Fibroblast of lung (primary cell): ENCODE measurements around the gene MTG2. TPM values are rescaled to one million over a fixed set of nuclear protein-coding genes. Genes with fewer than 3 reads are reported as not detected.

Experiments
- DNase-seq, 2 donors: peaks; one replicate each; pipeline versions ENCODE4 v3.0.0 to v3.0.0-alpha.2; 2010; ENCODE audit warnings: low read depth in 2 of 2
- H2AFZ ChIP-seq: 2 replicates; pipeline ENCODE4 v1.5.1; 2012; ENCODE audit warnings: low read length, control low read depth, inconsistent platforms
- H3K27ac ChIP-seq: 2 replicates; pipeline ENCODE4 v1.5.1; 2011; ENCODE audit warnings: low read length, control low read depth; ENCODE audit not compliant: insufficient read depth
- H3K27me3 ChIP-seq: 2 replicates; pipeline ENCODE4 v1.5.1; 2011; ENCODE audit warnings: mild to moderate bottlenecking, low read length; ENCODE audit not compliant: control insufficient read depth, insufficient read depth
- H3K36me3 ChIP-seq: 2 replicates; pipeline ENCODE4 v1.5.1; 2011; ENCODE audit warnings: low read length; ENCODE audit not compliant: control insufficient read depth, insufficient read depth
- H3K4me1 ChIP-seq: 2 replicates; pipeline ENCODE4 v1.5.1; 2011; ENCODE audit warnings: low read length; ENCODE audit not compliant: control insufficient read depth, insufficient read depth; ENCODE audit errors: extremely low read depth
- H3K4me2 ChIP-seq: 2 replicates; pipeline ENCODE4 v1.5.1; 2011; ENCODE audit warnings: low read length, control low read depth; ENCODE audit not compliant: insufficient read depth; ENCODE audit errors: extremely low read depth
- H3K4me3 ChIP-seq, 4 experiments: fragments of 200-600 bp in 1 of 4; sonication (generic) in 1 of 4; replicated peaks in 1 of 4; 2 replicates each; pipeline ENCODE4 v1.5.1; 2011 to 2016; ENCODE audit warnings: low read length in 4 of 4, low read depth in 3 of 4, mild to moderate bottlenecking in 3 of 4, control low read depth in 2 of 4, inconsistent platforms in 1 of 4, mixed read lengths in 1 of 4; ENCODE audit not compliant: insufficient read depth in 1 of 4; ENCODE audit errors: control extremely low read depth in 1 of 4
- H3K79me2 ChIP-seq: 2 replicates; pipeline ENCODE4 v1.5.1; 2012; ENCODE audit warnings: mild to moderate bottlenecking, low read length, inconsistent platforms; ENCODE audit not compliant: control insufficient read depth, insufficient read depth
- H3K9ac ChIP-seq: 2 replicates; pipeline ENCODE4 v1.5.1; 2011; ENCODE audit warnings: mild to moderate bottlenecking, low read length, control low read depth; ENCODE audit not compliant: insufficient read depth
- H3K9me3 ChIP-seq: 2 replicates; pipeline ENCODE4 v1.5.1; 2012; ENCODE audit warnings: low read depth, low read length; ENCODE audit not compliant: control insufficient read depth, insufficient read depth
- H4K20me1 ChIP-seq: 2 replicates; pipeline ENCODE4 v1.5.1; 2011; ENCODE audit warnings: low read length; ENCODE audit not compliant: control insufficient read depth, insufficient read depth; ENCODE audit errors: extremely low read depth
- EZH2 ChIP-seq: IDR thresholded peaks from 2 replicates; pipeline ENCODE4 v1.5.1; 2012; ENCODE audit warnings: low read length, control low read depth, mild to moderate bottlenecking; ENCODE audit errors: missing control alignments
- polyA plus RNA-seq, 2 donors: library from polyadenylated mRNA; depleted of rRNA in 1 of 2; stranded (reverse) in 1 of 2; unstranded in 1 of 2; fragments of >200 nt; gene quantifications; 2 replicates each; pipeline ENCODE4 v1.2.1, GENCODE V29; 2011 to 2012; ENCODE audit warnings: missing spikeins in 1 of 2
- total RNA-seq: library from RNA; depleted of rRNA; stranded (reverse); fragments of >200 nt; gene quantifications from 2 replicates; pipeline ENCODE4 v1.2.1, GENCODE V29; 2014
- TF ChIP-seq, protein P1 (sequence below), 2 donors: IDR thresholded peaks in 1 of 2; conservative IDR thresholded peaks in 1 of 2; 1 replicate in 1 of 2; 2 replicates in 1 of 2; pipeline ENCODE4 v1.5.1; 2011 to 2012; ENCODE audit warnings: low read length in 2 of 2, control low read depth in 1 of 2, inconsistent platforms in 1 of 2, low read depth in 1 of 2, mild to moderate bottlenecking in 1 of 2

The MTG2 gene
- total and polyA plus RNA-seq, 2 donors (not counting 1 experiment from before 2014, with no cell fraction given) = 16.5 to 17.5 TPM

DNA sequence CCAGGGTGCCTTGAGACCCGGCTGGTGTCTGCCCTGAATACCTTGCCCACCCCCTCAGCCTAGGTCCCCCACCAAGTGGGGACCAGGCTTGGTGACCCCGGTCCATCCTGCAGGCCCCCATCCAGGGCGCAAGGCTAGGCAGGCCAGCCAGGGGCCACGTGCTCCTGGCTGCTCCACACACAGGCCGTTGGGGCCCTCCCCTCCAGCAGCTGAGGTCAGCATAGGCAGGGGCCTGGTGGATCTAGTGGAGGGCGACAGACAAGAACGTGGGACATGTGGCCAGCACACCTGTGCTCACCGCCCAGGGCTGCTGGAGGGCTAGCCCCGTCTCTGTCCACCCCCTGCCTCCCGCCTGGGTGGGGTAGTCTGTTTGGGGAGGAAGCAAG is 44.8 kb downstream of the MTG2 start:
- Histone ChIP-seq H3K9ac (no peak overlapping the region), H3K79me2 (no peaks in the 10 kb centered on the region), H3K4me2 (no peak overlapping the region), H4K20me1 (no peaks in the 10 kb centered on the region), H2AFZ (no peak overlapping the region), H3K9me3 (no peaks in the 10 kb centered on the region), H3K4me1 (no peaks in the 10 kb centered on the region), H3K27ac (no peak overlapping the region), H3K36me3 (no peaks in the 10 kb centered on the region), H3K27me3 (peaks cover 11% of the 10 kb centered on the region), H3K4me3 (no peak overlapping the region)
- no peak for TF ChIP-seq EZH2
- TF ChIP-seq, protein P1, sequence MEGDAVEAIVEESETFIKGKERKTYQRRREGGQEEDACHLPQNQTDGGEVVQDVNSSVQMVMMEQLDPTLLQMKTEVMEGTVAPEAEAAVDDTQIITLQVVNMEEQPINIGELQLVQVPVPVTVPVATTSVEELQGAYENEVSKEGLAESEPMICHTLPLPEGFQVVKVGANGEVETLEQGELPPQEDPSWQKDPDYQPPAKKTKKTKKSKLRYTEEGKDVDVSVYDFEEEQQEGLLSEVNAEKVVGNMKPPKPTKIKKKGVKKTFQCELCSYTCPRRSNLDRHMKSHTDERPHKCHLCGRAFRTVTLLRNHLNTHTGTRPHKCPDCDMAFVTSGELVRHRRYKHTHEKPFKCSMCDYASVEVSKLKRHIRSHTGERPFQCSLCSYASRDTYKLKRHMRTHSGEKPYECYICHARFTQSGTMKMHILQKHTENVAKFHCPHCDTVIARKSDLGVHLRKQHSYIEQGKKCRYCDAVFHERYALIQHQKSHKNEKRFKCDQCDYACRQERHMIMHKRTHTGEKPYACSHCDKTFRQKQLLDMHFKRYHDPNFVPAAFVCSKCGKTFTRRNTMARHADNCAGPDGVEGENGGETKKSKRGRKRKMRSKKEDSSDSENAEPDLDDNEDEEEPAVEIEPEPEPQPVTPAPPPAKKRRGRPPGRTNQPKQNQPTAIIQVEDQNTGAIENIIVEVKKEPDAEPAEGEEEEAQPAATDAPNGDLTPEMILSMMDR (conservative IDR thresholded peaks at IDR 0.05 in 1 of 2, IDR thresholded peaks at IDR 0.05 in 1 of 2; ENCODE audit: low read depth in 1 of 2, low read length in 2 of 2) = no peak
- DNase-seq = no peak

DNA sequence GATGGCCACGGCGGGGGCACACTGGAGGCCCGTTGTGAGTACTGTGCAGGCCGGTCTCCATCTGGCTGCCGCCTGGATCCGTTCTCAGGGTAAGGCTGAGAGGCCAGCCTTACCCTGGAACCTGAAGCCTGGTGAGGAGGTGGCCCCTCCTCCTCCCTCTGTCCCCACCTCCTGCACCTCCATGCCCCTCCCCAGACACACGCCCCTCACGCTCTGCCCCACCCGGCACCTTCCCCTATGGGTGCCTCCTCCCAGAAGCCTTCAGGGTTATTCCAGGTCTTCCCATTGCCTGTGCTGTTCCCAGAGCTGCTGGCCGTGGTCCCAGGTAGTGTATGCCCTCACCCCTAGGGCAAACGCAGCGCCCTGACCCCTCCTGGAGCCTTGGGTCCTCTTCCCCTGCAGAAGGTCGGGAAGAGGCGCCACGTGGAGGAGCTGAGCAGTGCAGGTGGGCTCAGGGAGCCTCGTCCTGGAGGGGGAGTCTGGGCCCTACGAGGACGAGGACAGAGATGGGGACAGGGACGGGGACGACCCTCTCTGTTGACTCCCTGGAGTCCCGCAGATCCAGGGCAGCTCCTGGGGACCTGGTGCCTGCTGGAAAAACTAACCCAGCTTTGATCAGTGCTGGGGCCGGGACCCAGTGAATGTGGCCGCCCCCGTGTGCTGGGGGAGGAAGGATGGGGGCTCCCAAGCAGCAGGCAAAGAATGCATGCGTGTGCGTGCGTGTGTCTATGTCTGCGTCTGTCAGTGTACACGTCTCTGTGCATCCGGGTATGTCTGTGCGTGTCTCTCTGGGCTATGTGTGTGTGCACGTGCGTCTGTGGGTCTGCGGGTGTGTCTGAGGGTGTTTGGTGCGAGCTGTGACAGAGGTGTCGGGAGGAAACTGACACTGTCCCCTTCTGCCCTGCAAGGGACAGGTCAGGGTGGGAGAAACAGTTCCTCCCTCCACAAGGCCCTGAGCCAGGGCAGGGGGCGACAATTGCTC is 45.4 kb downstream of the MTG2 start:
- H3K9me3 ChIP-seq = no peaks in the 10 kb centered on the region
- H2AFZ ChIP-seq = no peak overlapping the region

DNA sequence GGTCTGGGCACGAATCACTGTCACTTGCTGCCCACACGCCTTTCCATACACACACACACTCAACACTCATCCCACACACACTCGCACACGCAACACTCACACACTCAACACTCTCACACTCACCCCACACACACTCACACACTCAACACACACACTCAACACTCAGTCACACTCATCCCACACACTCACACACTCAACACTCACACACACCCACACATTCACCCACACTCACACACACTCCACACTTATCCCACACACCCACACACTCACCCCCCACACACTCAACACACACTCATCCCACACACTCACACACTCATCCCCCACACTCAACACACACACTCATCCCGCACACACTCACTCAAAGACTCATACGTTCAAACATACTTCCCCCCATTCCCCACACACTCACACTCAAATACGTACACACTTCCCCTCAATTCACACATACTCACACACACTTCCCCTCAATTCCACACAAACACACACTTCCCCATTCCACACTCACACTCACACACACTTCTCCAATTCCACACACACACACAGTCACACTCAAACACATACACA is 46.2 kb downstream of the MTG2 start:
- H3K4me2 ChIP-seq = no peak overlapping the region
- DNase-seq = no peak
- no peak overlapping the region for H3K27ac ChIP-seq

More for the DNA sequence above, 45.4 kb downstream of the MTG2 start:
- Histone ChIP-seq H3K27me3 (peaks cover 11% of the 10 kb centered on the region), H4K20me1 (no peaks in the 10 kb centered on the region), H3K27ac (no peak overlapping the region), H3K4me3 (no peak overlapping the region), H3K9ac (no peak overlapping the region), H3K36me3 (no peaks in the 10 kb centered on the region), H3K4me2 (no peak overlapping the region), H3K4me1 (no peaks in the 10 kb centered on the region), H3K79me2 (no peaks in the 10 kb centered on the region)
- no peak for DNase-seq
- TF ChIP-seq EZH2 = no peak
- TF ChIP-seq, protein P1 (conservative IDR thresholded peaks at IDR 0.05 in 1 of 2, IDR thresholded peaks at IDR 0.05 in 1 of 2; ENCODE audit: low read depth in 1 of 2, low read length in 2 of 2) = no peak

More for the DNA sequence above, 46.2 kb downstream of the MTG2 start:
- no peaks in the 10 kb centered on the region for H3K4me1 ChIP-seq
- no peak overlapping the region for H2AFZ ChIP-seq
- no peaks in the 10 kb centered on the region for H3K9me3 ChIP-seq
- no peaks in the 10 kb centered on the region for H4K20me1 ChIP-seq
- H3K79me2 ChIP-seq = no peaks in the 10 kb centered on the region
- H3K4me3 ChIP-seq = no peak overlapping the region
- TF ChIP-seq EZH2 = no peak
- TF ChIP-seq, protein P1 (conservative IDR thresholded peaks at IDR 0.05 in 1 of 2, IDR thresholded peaks at IDR 0.05 in 1 of 2; ENCODE audit: low read depth in 1 of 2, low read length in 2 of 2) = no peak
- H3K9ac ChIP-seq = no peak overlapping the region
- peaks cover 11% of the 10 kb centered on the region for H3K27me3 ChIP-seq
- no peaks in the 10 kb centered on the region for H3K36me3 ChIP-seq
